GM12878 (cell line): ENCODE results near the gene MLPH. TPM values are rescaled to one million over a fixed set of nuclear protein-coding genes. Genes with fewer than 3 reads are reported as not detected.

Source experiments
- ATAC-seq: fragments of 200-7000 bp; cut with Tn5 transposase; 3 replicates; pipeline ENCODE4 v1.9.1; 2020; ENCODE audit warnings: mild to moderate bottlenecking, moderate library complexity
- BruUV-seq: library from RNA; stranded (reverse); fragments of 400-500 nt; replicated peaks from 2 replicates; lab custom pipeline; 2021; lab: Mats Ljungman, UMichigan
- CTCF ChIA-PET: fragments of 300-600 bp; sonication (Branson Sonifier 250); formaldehyde crosslinking; extraction: SDS; loops from one replicate; lab custom pipeline; 2021; ENCODE audit warnings: inconsistent platforms; lab: Yijun Ruan, JAX
- POLR2A ChIA-PET: fragments of 350-600 bp; formaldehyde crosslinking; extraction: SDS; loops from one replicate; lab custom pipeline; 2021; ENCODE audit warnings: inconsistent platforms; lab: Charles Lee
- RAD21 ChIA-PET: fragments of 300-600 bp; sonication (Branson Sonifier 250); formaldehyde crosslinking; loops from one replicate; lab custom pipeline; 2023; ENCODE audit warnings: antibody characterized with exemption; ENCODE audit not compliant: unreplicated experiment; lab: Charles Lee
- SMC1A ChIA-PET: fragments of 300-600 bp; sonication (Branson Sonifier 250); formaldehyde crosslinking; loops from one replicate; lab custom pipeline; 2023; ENCODE audit not compliant: unreplicated experiment, uncharacterized antibody; lab: Charles Lee
- DNase-seq: peaks from one replicate; pipeline ENCODE4 v3.0.0-alpha.2; 2011; ENCODE audit warnings: low read depth, low spot score
- FAIRE-seq: peaks from 3 replicates; lab custom pipeline; 2011; peaks lifted over from hg19 to GRCh38; lab: Jason Lieb, UNC
- H2AFZ ChIP-seq: 2 replicates; pipeline ENCODE4 v1.6.0; 2011; ENCODE audit warnings: low read depth, low read length, control low read depth; ENCODE audit not compliant: control insufficient read depth
- H3K27ac ChIP-seq: 2 replicates; pipeline ENCODE4 v1.5.1; 2011; ENCODE audit warnings: control low read depth; ENCODE audit not compliant: control insufficient read depth, insufficient read depth
- H3K27me3 ChIP-seq, 2 experiments: replicated peaks in 1 of 2; 2 replicates each; pipeline versions ENCODE4 v1.6.0 to v1.6.1; 2011; ENCODE audit warnings: low read length in 1 of 2; ENCODE audit not compliant: control insufficient read depth in 2 of 2, insufficient read depth in 2 of 2
- H3K36me3 ChIP-seq, 2 experiments: 2 replicates each; pipeline ENCODE4 v1.5.1; 2011; ENCODE audit warnings: low read length in 1 of 2; ENCODE audit not compliant: control insufficient read depth in 2 of 2, insufficient read depth in 2 of 2
- H3K4me1 ChIP-seq: 2 replicates; pipeline ENCODE4 v1.6.1; 2011; ENCODE audit warnings: mild to moderate bottlenecking, low read length, moderate library complexity, mixed read lengths; ENCODE audit not compliant: control insufficient read depth, insufficient read depth
- H3K4me2 ChIP-seq: 2 replicates; pipeline ENCODE4 v1.6.0; 2011; ENCODE audit warnings: control low read depth; ENCODE audit not compliant: control insufficient read depth, insufficient read depth
- H3K4me3 ChIP-seq: fragments of 200-600 bp; sonication (generic); 2 replicates; pipeline ENCODE4 v1.5.1; 2016
- H3K79me2 ChIP-seq: 2 replicates; pipeline ENCODE4 v1.6.0; 2011; ENCODE audit warnings: low read length; ENCODE audit not compliant: control insufficient read depth, insufficient read depth
- H3K9ac ChIP-seq: 2 replicates; pipeline ENCODE4 v1.8.0; 2011; ENCODE audit warnings: low read length, control low read depth, mixed read lengths; ENCODE audit not compliant: control insufficient read depth, insufficient read depth
- H3K9me3 ChIP-seq: replicated peaks from 3 replicates; pipeline ENCODE4 v1.5.1; 2011; ENCODE audit warnings: mild to moderate bottlenecking, low read length; ENCODE audit not compliant: control insufficient read depth, insufficient read depth
- H4K20me1 ChIP-seq: 2 replicates; pipeline ENCODE4 v1.6.0; 2011; ENCODE audit not compliant: control insufficient read depth, insufficient read depth
- BCL11A ChIP-seq: IDR thresholded peaks from 2 replicates; pipeline ENCODE4 v1.6.1; 2011; ENCODE audit warnings: low read depth, low read length
- BCLAF1 ChIP-seq: fragments of 450-650 bp; IDR thresholded peaks from 2 replicates; pipeline ENCODE4 v1.6.1; 2017; ENCODE audit warnings: antibody characterized with exemption, mild to moderate bottlenecking, moderate library complexity
- IKZF1 ChIP-seq: fragments of 450-650 bp; conservative IDR thresholded peaks from 2 replicates; pipeline ENCODE4 v1.6.1; 2017; ENCODE audit warnings: antibody characterized with exemption, mild to moderate bottlenecking
- JUNB ChIP-seq: IDR thresholded peaks from 2 replicates; pipeline ENCODE4 v1.6.1; 2016; ENCODE audit warnings: antibody characterized with exemption, mild to moderate bottlenecking
- MAX ChIP-seq: IDR thresholded peaks from 2 replicates; pipeline ENCODE4 v1.6.1; 2012; ENCODE audit warnings: low read depth, low read length, improper control_type of control experiment
- RAD51 ChIP-seq: fragments of 450-650 bp; IDR thresholded peaks from 2 replicates; pipeline ENCODE4 v1.6.1; 2016; ENCODE audit warnings: moderate library complexity, mild to moderate bottlenecking, inconsistent platforms
- RBBP5 ChIP-seq: fragments of 200-600 bp; sonication (generic); conservative IDR thresholded peaks from 2 replicates; pipeline ENCODE4 v1.6.1; 2016
- RFX5 ChIP-seq: IDR thresholded peaks from 2 replicates; pipeline ENCODE4 v1.6.1; 2011; ENCODE audit warnings: low read depth, low read length, improper control_type of control experiment
- RUNX3 ChIP-seq: IDR thresholded peaks from 2 replicates; pipeline ENCODE4 v1.6.1; 2012; ENCODE audit warnings: low read length, inconsistent platforms
- SMAD5 ChIP-seq: IDR thresholded peaks from 2 replicates; pipeline ENCODE4 v1.6.1; 2016; ENCODE audit warnings: antibody characterized with exemption, low read depth
- WGBS: methylation state at CpG from one replicate; pipeline ENCODE4 v1.1.6; 2016; ENCODE audit warnings: low lambda C conversion rate; ENCODE audit not compliant: insufficient replicate concordance, insufficient coverage; ENCODE audit errors: missing lambda C conversion rate; 5-methylcytosine and 5-hydroxymethylcytosine counted together
- in situ Hi-C: fragments of 300-500 bp; cut with MboI; formaldehyde crosslinking; loops from 9 replicates; pipeline ENCODE4 v1.14.3; 2018; ENCODE audit warnings: mixed read lengths
- intact Hi-C: fragments of 100-400 bp; cut with micrococcal nuclease; formaldehyde crosslinking; loops from one replicate; pipeline ENCODE4 v1.14.2; 2022; ENCODE audit not compliant: unreplicated experiment
- polyA plus RNA-seq, 11 experiments: library from polyadenylated mRNA; depleted of rRNA in 4 of 11; unstranded in 6 of 11; stranded (reverse) in 5 of 11; fragments of >200 nt; fragmentation: Nextera tagmentation in 4 of 11; fragmentation: Illumina TruSeq in 1 of 11; extraction: Ambion mirVana in 4 of 11; extraction: Trizol in 1 of 11; gene quantifications; 1 replicate in 1 of 11; 2 replicates in 10 of 11; pipeline versions ENCODE4 v1.2.1 to v1.2.3, GENCODE V29; 2011 to 2016; ENCODE audit warnings: inconsistent platforms in 2 of 11, missing spikeins in 2 of 11, low read depth in 1 of 11
- total RNA-seq, 4 experiments: library from RNA; depleted of rRNA in 3 of 4; stranded (reverse); fragments of >200 nt in 3 of 4; fragmentation: Illumina TruSeq in 1 of 4; extraction: Trizol in 1 of 4; gene quantifications; 2 replicates each; pipeline versions ENCODE4 v1.2.1 to v1.2.3, GENCODE V29; 2013 to 2021
- TF ChIP-seq, protein P1 (sequence below): IDR thresholded peaks from 2 replicates; pipeline ENCODE4 v1.6.1; 2012; ENCODE audit warnings: mild to moderate bottlenecking, low read depth, low read length

MLPH gene
- total and polyA plus RNA-seq, 10 of the 15 experiments (the other 5 are each of a cell fraction or from before 2014, with no cell fraction given) = 0.16 to 0.85 TPM; not detected in 8

- no peak overlapping the region for H2AFZ ChIP-seq
- no peak overlapping the region for H3K4me3 ChIP-seq
- ChIA-PET SMC1A (no interaction called here), RAD21 (interaction anchor here (1.8 kb wide), 1 partner anchor 89 kb away, joined by 4 read pairs; no protein-coding TSS in a partner anchor), CTCF (interaction anchor here (2.0 kb wide), 1 partner anchor 61 kb away, joined by 8 read pairs; no protein-coding TSS in a partner anchor), POLR2A (no interaction called here)
- ATAC-seq = no peak
- no peak for TF ChIP-seq RUNX3
- TF ChIP-seq RAD51 = peak; percentile 69; the same call in 1 of the 2 replicates
- no peaks in the 10 kb centered on the region for H3K79me2 ChIP-seq
- FAIRE-seq = no peak
- peaks cover 8 to 15% of the 10 kb centered on the region in 2 experiments; a peak in 3 of 4 replicates for H3K27me3 ChIP-seq
- H3K36me3 ChIP-seq = no peaks in the 10 kb centered on the region
- in situ Hi-C loops = no loop called here
- H4K20me1 ChIP-seq = no peaks in the 10 kb centered on the region
- no peak overlapping the region for H3K9ac ChIP-seq
- H3K9me3 ChIP-seq = no peaks in the 10 kb centered on the region
- no TSS peak for BruUV-seq
- WGBS = 19% methylated on average over 6 of the region's 6 CpGs
- no peak overlapping the region for H3K4me2 ChIP-seq
- no peak for DNase-seq
- no peak overlapping the region for H3K27ac ChIP-seq
- intact Hi-C loops = no loop called here
- no peaks in the 10 kb centered on the region for H3K4me1 ChIP-seq
Measured at GRCh38 chr2:237482485-237482884, 4.6 kb upstream of the MLPH start.

DNA sequence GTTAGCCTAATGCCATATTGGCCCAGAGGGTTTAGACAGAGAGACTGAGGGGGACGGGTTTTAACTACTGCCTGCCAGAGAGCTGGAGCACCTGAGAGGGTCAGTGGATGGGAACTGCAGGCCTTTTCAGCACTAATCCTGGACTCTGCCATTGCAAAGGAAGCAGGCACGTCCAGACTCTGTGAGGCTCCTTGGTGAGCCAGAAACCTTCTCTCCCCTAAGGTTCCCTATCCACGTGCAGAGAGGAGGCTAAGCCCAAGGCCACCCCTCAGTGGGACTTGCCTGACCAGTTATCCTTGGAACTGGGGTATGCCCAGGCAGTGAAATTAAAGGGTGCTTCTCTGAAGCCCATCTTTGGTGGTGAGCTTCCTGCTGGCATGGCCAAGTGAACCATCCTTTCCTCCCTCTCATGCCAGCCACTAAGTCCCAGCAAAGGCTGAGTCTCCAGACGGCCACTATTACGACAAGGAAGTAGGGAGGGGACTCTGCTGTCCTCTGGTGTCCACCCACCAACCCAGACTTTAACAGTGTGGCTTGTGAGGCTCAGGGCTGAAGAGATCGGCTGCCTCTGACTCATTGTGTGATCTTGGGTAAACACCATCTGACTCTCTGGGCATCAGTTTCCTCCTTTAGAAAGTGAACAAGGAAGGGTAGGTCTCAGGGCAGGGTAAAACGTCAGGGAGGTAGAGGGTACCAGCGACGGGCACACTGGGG, 3.9 kb upstream of the MLPH start:
- no peaks in the 10 kb centered on the region for H3K4me1 ChIP-seq
- SMC1A ChIA-PET = no interaction called here
- POLR2A ChIA-PET = no interaction called here
- no TSS peak for BruUV-seq
- H4K20me1 ChIP-seq = no peaks in the 10 kb centered on the region
- no peak overlapping the region for H3K9ac ChIP-seq
- DNase-seq (no peak), FAIRE-seq (no peak), ATAC-seq (peak; percentile 41; the same call in 2 of the 3 replicates)
- H2AFZ ChIP-seq = no peak overlapping the region
- H3K9me3 ChIP-seq = no peaks in the 10 kb centered on the region
- CTCF ChIA-PET = interaction anchor here (2.0 kb wide), 1 partner anchor 62 kb away, joined by 8 read pairs; no protein-coding TSS in a partner anchor
- RAD21 ChIA-PET = no interaction called here
- H3K27me3 ChIP-seq = peaks cover 8 to 17% of the 10 kb centered on the region in 2 experiments; a peak in 3 of 4 replicates
- no peaks in the 10 kb centered on the region for H3K79me2 ChIP-seq
- WGBS = 2% methylated on average over 9 of the region's 9 CpGs
- H3K36me3 ChIP-seq = no peaks in the 10 kb centered on the region
- no peak overlapping the region for H3K4me3 ChIP-seq
- intact Hi-C loops = no loop called here
- no peak overlapping the region for H3K4me2 ChIP-seq
- no peak overlapping the region for H3K27ac ChIP-seq
- in situ Hi-C loops = no loop called here
- TF ChIP-seq BCLAF1 (no peak), MAX (no peak), SMAD5 (no peak), JUNB (no peak), RFX5 (no peak), BCL11A (no peak), IKZF1 (no peak), RBBP5 (no peak)
- TF ChIP-seq, protein P1, sequence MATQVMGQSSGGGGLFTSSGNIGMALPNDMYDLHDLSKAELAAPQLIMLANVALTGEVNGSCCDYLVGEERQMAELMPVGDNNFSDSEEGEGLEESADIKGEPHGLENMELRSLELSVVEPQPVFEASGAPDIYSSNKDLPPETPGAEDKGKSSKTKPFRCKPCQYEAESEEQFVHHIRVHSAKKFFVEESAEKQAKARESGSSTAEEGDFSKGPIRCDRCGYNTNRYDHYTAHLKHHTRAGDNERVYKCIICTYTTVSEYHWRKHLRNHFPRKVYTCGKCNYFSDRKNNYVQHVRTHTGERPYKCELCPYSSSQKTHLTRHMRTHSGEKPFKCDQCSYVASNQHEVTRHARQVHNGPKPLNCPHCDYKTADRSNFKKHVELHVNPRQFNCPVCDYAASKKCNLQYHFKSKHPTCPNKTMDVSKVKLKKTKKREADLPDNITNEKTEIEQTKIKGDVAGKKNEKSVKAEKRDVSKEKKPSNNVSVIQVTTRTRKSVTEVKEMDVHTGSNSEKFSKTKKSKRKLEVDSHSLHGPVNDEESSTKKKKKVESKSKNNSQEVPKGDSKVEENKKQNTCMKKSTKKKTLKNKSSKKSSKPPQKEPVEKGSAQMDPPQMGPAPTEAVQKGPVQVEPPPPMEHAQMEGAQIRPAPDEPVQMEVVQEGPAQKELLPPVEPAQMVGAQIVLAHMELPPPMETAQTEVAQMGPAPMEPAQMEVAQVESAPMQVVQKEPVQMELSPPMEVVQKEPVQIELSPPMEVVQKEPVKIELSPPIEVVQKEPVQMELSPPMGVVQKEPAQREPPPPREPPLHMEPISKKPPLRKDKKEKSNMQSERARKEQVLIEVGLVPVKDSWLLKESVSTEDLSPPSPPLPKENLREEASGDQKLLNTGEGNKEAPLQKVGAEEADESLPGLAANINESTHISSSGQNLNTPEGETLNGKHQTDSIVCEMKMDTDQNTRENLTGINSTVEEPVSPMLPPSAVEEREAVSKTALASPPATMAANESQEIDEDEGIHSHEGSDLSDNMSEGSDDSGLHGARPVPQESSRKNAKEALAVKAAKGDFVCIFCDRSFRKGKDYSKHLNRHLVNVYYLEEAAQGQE = no peak
